ENCODE data around the gene OR6C75. TPM values are rescaled to one million over a fixed set of nuclear protein-coding genes. Genes with fewer than 3 reads are reported as not detected.

The OR6C75 gene
- total RNA-seq, 1 donor from 2014 or later = not detected

GRCh38 chr12:55416961-55417360, 54.2 kb downstream of the OR6C75 start:
- intact Hi-C loops (cut with micrococcal nuclease) = no loop called here
- POLR2A ChIA-PET = no interaction called here
- ATAC-seq (ENCODE audit: low read depth) (no peak), DNase-seq (no peak)
- no peak for TF ChIP-seq CTCF (IDR thresholded peaks at IDR 0.05)
- H3K4me3 Mint-ChIP-seq = no peak overlapping the region
- H3K36me3 Mint-ChIP-seq (ENCODE audit: low read depth) = no peaks in the 10 kb centered on the region
- H3K4me1 Mint-ChIP-seq = peaks cover 6% of the 10 kb centered on the region
- H3K27ac Mint-ChIP-seq = no peak overlapping the region
- peaks cover 33% of the 10 kb centered on the region for H3K27me3 Mint-ChIP-seq
- peaks cover 6% of the 10 kb centered on the region for H3K9me3 Mint-ChIP-seq
- CTCF ChIA-PET = no interaction called here

Other genes starting within 250 kb of the OR6C75 start
- gene OR9K2, start 236.6 kb upstream of the OR6C75 start, total RNA-seq = not detected in 2 replicates
- not detected in 2 replicates for gene OR10A7, start 141.9 kb upstream of the OR6C75 start, total RNA-seq
- not detected in 2 replicates for gene OR6C74, start 118.4 kb upstream of the OR6C75 start, total RNA-seq
- gene OR6C6, start 66.4 kb upstream of the OR6C75 start, total RNA-seq = not detected in 2 replicates
- not detected in 2 replicates for gene OR6C1, start 48.6 kb upstream of the OR6C75 start, total RNA-seq
- not detected in 2 replicates for gene OR6C3, start 32.2 kb upstream of the OR6C75 start, total RNA-seq
- not detected in 2 replicates for gene OR6C65, start 37.6 kb downstream of the OR6C75 start, total RNA-seq
- gene OR6C76, start 63.3 kb downstream of the OR6C75 start, total RNA-seq = not detected in 2 replicates
- not detected in 2 replicates for gene OR6C2, start 81.1 kb downstream of the OR6C75 start, total RNA-seq
- not detected in 2 replicates for gene OR6C70, start 107.2 kb downstream of the OR6C75 start, total RNA-seq
- gene OR6C68, start 129.4 kb downstream of the OR6C75 start, total RNA-seq = not detected in 2 replicates
- not detected in 2 replicates for gene OR6C4, start 186.6 kb downstream of the OR6C75 start, total RNA-seq
- gene OR2AP1, start 209.5 kb downstream of the OR6C75 start, total RNA-seq = 0.32 TPM in 1 of 2 replicates, not detected in the other

Measured in activated B cell treated with CpG ODN at 0.5 μM for 24 hours (primary cell).